GM21390 (cell line): ENCODE results near the gene RAB7A.
"Not testable (repeated sequence)": the region's sequence is repeated elsewhere in the genome, so short reads cannot be mapped to it uniquely, and the experiment has no call there.

Source experiments
- ATAC-seq: cut with Tn5 transposase; IDR thresholded peaks from one replicate; pipeline ENCODE4 v1.9.1; 2021; ENCODE audit not compliant: unreplicated experiment

The RAB7A gene

DNA sequence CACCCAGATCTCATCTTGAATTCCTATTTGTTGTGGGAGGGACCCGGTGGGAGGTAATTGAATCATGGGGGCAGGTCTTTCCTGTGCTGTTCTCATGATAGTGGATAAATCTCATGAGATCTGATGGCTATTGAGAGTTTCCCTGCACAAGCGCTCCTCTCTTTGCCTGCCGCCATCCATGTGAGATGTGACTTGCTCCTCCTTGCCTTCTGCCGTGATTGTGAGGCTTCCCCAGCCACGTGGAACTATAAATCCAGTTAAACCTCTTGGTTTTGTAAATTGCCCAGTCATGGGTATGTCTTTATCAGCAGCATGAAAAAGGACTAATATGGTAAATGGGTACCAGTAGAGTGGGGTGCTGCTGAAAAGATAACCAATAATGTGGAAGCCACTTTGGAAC lies 23.6 kb downstream of the RAB7A start:
- ATAC-seq = not testable (repeated sequence)

DNA sequence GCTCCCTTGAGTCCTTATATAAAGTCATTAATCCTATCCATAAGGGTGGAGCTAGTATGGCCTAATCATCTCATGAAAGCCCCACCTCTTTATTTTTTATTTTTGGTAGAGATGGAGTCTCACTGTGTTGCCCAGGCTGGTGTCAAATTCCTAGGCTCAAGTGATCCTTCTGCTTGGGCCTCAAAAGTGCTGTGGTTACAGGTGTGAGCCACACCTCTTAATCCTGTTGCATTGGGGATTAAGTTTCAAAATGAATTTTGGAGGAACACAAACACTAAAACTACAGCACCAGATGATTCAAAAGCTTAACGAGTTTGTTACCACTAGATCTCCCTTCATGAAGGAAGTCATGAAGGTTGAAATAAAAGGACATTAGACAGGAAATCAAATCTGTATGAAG lies 27.7 kb downstream of the RAB7A start:
- ATAC-seq = no peak

DNA sequence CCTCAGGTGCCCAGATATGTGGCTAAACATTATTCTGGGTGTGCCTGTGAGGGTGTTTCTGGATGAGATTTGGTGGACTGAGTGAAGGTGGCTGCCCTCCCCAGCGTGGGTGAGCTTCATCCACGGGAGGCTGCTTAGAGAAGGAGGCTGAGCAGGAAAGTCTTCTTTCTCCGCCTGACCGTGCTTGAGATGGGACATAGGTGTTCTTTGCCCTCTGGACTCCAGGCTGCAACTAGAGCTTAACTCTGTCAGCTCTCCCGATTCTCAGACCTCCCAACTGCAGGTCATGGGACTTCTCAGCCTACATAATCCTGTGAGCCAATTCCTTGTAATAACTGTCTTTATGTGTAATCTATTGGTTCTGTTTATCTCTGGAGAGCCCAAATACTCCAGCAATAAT lies 34.1 kb downstream of the RAB7A start:
- no peak for ATAC-seq

DNA sequence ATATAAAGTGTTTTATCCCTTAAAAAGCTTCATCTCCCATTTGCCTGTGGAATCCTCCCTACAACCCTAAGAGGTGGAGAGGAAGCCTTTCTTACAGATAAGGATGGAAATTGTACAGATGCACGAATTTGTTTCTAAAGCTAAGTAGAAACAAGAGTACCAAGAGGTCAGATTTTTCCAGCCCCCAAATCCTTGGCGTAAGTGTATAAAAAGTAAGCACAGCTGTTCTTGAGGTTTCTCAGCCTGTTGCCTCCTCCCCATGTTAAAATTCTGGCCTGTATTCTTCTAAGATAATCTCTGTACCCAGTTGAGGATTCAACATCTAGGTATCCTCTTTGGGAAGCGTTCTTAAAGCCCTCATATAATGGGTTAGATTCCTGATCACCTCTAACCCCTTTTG lies 34.9 kb downstream of the RAB7A start:
- ATAC-seq = no peak

DNA sequence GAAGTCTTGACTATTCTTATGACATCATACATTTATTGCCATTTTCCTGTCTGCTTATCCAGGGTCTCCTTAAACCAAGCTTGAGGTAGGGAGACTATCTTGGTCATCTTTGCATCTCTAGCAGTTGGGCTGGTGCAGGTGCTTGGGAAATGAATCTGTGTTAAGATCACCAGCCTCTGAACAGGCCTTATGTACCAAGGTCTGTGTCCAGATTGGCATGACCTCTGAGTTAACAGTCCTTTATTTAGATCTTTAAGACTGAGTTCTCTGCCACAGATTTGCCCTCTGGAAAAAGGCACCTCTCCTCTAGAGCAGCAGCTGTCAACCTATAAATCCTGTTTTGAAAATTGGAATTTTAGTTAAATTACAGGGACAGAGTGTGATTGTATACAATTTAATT lies 35.4 kb downstream of the RAB7A start:
- no peak for ATAC-seq

DNA sequence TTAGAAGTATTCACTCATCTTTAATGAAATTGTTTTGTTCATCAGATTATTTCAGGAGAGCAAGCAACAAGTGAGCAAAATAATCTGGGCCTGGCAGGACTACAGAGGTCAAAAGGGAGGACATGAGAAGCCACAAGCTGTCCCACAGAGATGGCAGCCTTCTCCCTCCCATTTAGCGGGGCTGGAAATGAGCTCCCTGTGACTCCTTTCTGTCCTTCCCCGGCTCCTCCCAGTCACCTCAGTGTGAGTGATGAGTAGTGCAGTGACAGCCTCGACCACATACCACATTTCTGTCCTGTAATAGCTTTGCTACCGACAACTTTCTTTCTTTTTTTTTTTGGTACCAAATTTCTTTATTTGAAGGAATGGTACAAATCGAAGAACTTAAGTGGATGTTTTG lies 38.0 kb downstream of the RAB7A start:
- no peak for ATAC-seq

DNA sequence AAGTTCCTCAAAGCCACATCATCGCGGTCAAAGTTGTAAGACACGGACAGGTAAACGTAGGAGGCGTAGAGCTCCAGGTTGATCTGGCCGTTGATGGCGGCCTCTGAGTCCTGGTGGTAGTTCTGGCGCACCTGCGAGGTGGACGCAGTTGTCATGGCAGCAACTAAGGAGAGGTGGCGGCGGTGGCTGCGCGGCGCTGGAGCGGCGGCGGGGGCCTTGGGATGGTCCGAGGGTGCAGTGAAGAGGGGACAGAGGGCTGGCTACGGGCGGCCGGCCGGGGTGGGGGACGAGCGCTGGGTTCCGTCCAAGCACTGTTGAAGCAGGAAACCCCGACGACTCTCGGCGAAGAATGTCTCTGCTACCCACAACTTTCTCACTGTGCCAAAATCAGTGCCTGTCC lies 38.9 kb downstream of the RAB7A start:
- ATAC-seq = no peak

DNA sequence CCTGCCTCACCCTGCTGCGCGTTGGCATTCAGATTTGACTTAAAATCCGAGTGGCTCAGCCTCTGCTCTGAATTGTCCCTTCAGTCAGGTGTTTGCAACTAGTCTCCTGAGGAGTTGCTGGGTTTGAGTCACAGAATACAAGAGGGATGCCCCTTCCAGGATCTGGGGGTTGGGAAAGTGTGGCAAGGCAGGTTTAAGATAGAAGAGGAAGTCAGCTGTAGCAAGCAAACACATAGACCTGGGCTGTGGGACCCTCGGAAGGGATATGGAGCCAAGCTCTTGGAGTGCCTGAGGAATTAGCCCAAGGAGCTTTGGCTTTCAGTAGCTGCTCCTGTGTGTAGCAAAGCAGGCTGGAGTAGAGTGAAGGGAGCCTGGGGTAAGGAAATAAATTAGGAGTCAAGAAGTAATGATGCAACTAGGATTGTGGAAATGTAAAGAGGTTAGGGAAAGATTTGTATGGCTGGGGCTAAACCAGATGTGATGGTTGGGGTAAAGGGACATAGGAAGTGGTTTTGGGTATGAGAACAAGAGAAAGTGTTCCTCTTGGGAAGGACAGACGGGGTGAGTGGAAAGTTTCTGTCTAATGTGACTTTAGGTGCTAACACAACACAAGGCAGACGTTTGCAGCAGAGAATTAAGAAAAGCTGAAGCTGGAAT lies 41.2 kb downstream of the RAB7A start:
- ATAC-seq = no peak

DNA sequence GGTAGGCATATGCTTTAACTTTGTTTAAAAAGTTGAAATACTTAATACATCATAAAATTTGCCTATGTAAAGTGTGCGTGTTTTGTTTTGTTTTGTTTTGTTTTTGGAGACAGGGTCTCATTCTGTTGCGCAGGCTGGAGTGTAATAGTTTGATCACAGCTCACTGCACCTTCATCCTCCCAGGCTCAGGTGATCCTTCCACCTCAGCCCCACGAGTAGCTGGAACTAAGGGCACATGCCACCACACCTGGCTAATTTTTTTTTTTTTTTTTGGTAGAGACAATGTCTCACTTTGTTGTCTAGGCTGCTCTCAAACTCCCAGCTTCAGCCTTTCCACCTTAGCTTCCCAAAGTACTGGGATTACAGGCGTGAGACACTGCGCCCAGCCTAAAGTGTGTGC lies 42.5 kb downstream of the RAB7A start:
- no peak for ATAC-seq

DNA sequence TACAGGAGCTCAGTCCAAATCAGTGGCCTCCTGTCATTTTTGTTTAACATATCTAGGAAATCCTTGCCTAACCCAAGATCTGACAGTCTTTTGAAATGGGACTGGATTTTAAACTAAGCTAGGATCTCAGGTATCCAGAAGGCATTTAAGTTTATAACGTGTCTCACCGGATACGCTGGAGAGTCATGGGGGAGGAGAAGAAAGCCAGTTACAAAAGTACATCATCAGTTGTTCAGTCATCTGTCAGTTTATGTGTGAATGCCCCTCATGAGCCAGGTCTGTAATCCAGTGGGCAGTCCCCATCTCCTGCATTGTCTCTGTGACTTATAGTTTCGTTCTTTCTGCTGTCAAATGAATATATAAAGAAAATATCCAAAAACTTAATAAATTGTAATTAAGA lies 44.4 kb downstream of the RAB7A start:
- ATAC-seq = no peak

DNA sequence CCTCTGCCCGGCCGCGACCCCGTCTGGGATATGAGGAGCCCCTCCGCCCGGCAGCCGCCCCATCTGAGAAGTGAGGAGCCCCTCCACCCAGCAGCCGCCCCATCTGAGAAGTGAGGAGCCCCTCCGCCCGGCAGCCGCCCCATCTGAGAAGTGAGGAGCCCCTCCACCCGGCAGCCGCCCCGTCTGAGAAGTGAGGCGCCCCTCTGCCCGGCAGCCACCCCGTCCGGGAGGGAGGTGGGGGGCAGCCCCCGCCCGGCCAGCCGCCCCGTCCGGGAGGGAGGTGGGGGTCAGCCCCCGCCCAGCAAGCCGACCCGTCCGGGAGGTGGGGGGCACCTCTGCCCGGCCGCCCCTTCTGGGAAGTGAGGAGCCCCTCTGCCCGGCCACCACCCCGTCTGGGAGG lies 47.2 kb downstream of the RAB7A start:
- not testable (repeated sequence) for ATAC-seq

DNA sequence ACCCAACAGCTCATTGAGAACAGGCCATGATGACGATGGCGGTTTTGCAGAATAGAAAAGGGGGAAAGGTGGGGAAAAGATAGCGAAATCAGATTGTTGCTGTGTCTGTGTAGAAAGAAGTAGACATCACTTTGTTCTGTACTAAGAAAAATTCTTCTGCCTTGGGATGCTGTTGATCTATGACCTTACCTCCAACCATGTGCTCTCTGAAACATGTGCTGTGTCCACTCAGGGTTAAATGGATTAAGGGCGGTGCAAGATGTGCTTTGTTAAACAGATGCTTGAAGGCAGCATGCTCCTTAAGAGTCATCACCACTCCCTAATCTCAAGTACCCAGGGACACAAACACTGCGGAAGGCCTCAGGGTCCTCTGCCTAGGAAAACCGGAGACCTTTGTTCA lies 47.6 kb downstream of the RAB7A start:
- ATAC-seq = not testable (repeated sequence)

DNA sequence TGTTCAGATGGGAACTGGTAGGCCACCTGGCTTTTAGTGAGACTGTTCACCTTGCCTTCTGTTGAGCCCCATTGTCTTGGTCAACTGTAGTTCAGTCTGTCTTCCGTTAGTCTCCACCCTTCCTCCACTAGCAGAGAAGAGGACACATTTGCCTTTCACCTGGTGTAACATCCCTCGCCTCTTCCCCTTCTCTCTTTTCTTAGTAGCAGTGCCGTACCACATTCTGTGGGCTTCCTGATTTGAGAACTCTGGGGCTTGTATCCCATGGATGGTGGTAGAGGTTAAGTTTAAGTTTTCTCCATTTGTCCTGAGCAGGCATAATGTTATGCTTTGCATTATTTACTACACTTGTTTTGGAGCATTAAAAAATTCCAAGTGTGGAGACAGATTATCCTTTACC lies 49.3 kb downstream of the RAB7A start:
- ATAC-seq = no peak

DNA sequence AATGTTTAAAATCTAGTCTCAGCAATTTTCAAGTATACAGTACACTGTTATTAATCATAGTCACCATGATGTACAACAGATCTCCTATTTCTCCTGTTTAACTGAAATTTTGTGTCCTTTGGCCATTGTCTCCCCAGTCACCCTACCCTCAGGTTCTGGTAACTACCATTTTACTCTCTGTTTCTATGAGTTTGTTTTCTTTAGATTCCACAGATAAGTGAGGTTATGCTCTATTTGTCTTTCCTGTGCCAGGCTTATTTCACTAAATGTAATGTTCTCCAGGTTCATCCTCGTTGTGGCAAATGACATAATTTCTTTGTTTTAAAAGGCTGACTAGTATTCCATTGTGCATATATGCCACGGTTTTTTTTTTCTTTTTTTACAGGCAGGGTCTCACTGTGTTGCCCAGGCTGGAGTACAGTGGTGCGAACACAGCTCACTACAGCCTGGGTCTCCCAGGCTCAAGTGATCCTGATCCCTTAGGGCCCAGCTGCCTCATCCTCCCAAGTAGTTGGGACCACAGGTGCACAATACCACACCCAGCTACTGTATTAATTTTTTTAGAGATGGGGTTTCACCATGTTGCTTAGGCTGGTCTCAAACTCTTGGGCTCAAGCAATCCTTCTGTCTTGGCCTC lies 50.0 kb downstream of the RAB7A start:
- ATAC-seq = no peak

DNA sequence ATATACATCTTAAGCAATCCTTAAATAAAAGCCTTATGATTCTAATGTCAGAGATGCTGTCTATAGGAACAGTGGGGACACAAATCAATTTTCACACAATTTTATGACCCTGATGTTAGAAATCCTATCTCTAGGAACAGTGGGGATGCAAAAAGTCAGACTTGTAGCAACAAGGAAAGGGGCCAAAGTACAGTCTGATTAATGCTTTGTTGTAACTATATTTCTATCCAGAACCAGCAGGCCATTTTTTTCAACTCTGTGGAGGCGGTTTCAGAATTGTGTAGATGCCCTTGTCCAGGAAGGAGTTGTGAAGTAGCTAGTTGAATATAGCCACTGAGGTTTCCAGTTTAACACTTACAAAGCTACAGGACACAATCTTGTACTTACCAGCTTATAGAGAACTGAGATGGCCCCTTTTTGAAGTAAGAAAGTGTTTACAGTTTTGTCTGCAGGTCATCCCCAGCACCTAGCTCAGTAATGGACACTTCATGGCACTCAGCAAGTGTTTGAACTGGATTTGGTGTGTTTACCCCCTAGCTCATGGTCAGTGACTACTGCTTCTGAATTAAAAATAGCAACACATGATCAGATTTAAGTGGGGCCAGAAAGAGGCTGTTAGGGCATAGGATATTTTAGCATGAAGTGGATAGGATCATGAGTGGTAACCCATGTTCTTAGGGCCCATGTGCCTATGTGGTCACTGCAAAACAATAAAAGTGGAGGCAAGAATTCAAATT lies 54.3 kb downstream of the RAB7A start:
- no peak for ATAC-seq

DNA sequence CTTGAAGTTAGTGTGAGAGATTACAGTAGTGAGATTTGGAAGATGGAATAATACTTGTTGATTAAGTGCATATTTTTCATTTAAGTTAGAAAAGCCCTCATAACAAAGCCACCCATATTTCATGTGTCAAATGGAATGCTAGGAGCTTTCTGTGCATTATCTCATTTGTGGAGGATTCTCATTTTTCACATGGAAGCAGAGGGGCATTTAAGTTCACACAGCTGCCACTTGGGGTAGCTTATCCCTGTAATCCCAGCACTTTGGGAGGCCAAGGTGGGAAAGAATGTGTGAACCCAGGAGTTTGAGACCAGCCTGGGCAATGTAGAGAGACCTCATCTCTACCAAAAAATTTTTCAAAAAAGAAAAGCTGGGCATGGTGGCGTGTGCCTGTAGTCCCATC lies 55.2 kb downstream of the RAB7A start:
- ATAC-seq = no peak

DNA sequence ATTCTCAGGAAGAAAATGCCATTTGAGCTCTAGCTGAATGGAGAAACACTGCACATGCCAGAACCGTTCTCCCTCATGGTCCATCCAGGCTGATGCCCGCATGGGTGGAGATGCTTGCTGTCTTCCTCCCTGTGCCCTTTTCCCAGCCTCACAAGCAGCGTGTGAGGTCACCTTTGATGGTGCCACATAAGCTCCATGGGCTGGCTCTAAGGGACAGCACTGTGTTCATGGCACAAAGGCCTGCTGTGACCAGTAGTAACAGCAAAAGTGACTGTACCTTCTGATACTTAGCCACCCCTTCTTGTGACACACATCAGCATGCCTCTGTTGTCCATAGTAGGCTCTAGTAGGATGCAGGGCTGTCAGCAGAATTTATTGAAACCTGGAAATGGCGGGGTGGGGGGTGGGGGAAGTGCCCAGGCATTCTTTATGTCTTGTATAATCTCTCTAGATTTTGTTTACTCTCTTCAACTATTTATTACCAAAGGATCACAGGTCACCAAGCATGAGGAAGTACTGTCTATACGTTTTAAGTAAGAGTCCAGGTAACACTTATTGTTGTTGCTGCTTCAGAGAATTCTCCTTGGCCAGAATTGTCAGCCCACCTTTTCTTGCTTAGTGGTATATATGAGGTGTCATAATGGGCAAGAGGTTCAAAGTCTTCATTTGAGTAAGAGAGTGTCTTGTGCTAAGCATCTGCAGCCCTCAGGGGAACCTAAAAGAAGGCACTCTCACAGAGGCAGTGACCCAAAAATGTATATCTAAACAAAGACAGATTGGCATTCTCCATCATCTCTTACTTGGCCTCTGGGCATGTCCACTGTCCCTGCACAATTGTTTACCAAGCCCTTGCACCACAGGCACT lies 56.5 kb downstream of the RAB7A start:
- ATAC-seq = no peak

DNA sequence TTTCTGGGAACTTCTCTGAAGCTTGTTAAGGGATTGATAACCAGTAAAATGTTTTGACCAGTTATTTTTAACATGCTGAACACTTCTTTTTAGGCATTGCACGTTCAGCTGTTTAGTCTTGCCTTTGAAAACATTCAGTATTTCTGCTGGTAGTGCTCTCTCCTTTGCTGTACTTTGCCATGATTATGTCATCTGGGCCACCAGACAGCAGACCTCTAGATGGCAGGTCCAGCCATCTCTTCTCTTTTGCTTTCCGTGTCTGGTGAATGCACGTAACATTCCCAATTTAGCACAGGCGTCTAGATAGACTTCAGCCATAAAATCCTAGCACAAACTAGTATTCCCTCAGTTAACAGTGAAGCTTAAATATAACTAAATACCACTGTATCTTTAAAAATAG lies 57.8 kb downstream of the RAB7A start:
- no peak for ATAC-seq

DNA sequence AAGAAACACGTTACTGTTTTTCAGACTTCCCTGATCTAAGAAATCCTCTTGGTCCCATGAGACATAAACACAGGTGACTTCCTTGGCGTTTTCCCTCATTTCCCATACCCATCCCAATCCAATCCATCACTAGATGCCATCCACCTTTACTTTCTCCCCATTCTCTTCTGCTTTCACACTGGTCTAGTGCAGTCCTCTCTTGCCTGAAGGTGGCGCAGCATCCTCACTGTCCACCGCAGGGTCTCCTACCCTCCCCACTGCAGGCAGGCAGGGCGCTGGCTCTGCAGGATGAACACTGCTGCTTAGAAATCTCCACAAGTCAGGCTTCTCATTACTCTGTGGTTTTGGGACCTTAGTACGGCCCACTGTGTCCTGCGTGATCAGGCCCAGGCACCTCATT lies 58.2 kb downstream of the RAB7A start:
- ATAC-seq = no peak

DNA sequence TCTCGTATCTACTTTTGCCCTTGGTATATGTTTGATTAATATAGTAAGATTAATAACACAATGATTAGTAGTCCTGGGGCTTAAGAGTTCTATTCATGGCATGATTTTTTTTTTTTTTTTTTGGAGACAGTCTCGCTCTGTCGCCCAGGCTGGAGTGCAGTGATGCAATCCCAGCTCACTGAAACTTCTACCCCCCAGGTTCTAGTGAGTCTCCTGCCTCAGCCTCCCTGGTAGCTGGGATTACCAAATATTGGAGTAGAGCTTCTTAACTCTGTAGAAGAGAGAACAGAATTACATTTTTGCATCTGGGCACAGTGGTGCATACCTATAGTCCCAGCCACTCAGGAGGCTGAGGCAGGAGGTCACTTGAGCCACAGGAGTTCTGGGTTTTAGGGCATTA lies 58.9 kb downstream of the RAB7A start:
- ATAC-seq = no peak

DNA sequence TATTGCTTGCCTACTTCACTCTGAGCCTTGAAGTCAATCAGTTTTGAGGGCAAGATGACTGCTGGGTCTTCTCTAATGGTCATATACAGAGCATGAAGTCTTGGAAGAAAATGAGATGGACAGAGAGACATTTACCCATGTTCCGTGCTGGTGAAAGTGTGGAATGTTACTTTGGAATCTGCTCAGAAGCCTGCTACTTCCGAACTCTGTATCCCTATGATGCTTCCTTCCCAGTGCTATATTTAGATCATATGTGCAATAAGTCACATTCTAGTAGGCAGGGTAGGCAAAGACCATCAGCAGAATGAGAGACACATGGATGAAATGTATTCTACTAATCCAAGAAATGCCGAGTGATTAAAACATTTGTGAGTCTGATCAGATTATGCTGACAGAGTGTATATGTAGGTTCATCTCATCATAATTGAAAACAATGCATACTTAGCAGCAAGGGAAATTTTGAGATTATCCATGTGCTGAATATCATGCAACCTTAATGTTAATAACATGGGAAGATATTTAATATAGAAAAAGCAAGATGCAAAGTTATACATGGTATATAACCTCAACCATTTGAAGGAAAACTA lies 60.5 kb downstream of the RAB7A start:
- ATAC-seq = no peak
